Measurements from ENCODE around the gene RFX8.

Gene RFX8

GRCh38 chr2:101405351-101405899 is 69.5 kb downstream of the RFX8 start:
- DNase-seq, result no peak

- DNase-seq, result no peak
Measured at GRCh38 chr2:101403745-101404144, 71.2 kb downstream of the RFX8 start.

- no peak for DNase-seq
Measured at GRCh38 chr2:101402630-101403029, 72.3 kb downstream of the RFX8 start.

GRCh38 chr2:101401906-101402305 is 73.0 kb downstream of the RFX8 start:
- DNase-seq, result no peak

GRCh38 chr2:101401326-101401665 is 73.6 kb downstream of the RFX8 start:
- no peak for DNase-seq

- no peak for DNase-seq
Measured at GRCh38 chr2:101400506-101401325, 74.2 kb downstream of the RFX8 start.

GRCh38 chr2:101400048-101400447 is 74.9 kb downstream of the RFX8 start:
- no peak for DNase-seq

- no peak for DNase-seq
Measured at GRCh38 chr2:101399021-101399799, 75.7 kb downstream of the RFX8 start.

GRCh38 chr2:101398116-101398821 is 76.6 kb downstream of the RFX8 start:
- no peak for DNase-seq

GRCh38 chr2:101396316-101396717 is 78.6 kb downstream of the RFX8 start:
- DNase-seq, result no peak

- no peak for DNase-seq
Measured at GRCh38 chr2:101395545-101396315, 79.2 kb downstream of the RFX8 start.

- no peak for DNase-seq
Measured at GRCh38 chr2:101388232-101388631, 86.7 kb downstream of the RFX8 start.

- no peak for DNase-seq
Measured at GRCh38 chr2:101387151-101387834, 87.6 kb downstream of the RFX8 start, which contains the start of gene CREG2. CREG2 (minus strand) TSS chr2:101387503; CDS start chr2:101387457, 46 bp downstream.

- no peak for DNase-seq
Measured at GRCh38 chr2:101386599-101387150, 88.2 kb downstream of the RFX8 start.

GRCh38 chr2:101383016-101383541 is 91.8 kb downstream of the RFX8 start:
- DNase-seq, result no peak

- DNase-seq, result no peak
Measured at GRCh38 chr2:101382442-101382841, 92.5 kb downstream of the RFX8 start.

GRCh38 chr2:101380376-101380775 is 94.5 kb downstream of the RFX8 start:
- no peak for DNase-seq

- DNase-seq, result no peak
Measured at GRCh38 chr2:101379091-101379490, 95.8 kb downstream of the RFX8 start.

- DNase-seq, result no peak
Measured at GRCh38 chr2:101375653-101376052, 99.3 kb downstream of the RFX8 start.

GRCh38 chr2:101374821-101375561 is 99.9 kb downstream of the RFX8 start:
- no peak for DNase-seq
